Measurements from ENCODE around the gene CPEB3.
"Not testable (repeated sequence)": the region's sequence is repeated elsewhere in the genome, so short reads cannot be mapped to it uniquely, and the experiment has no call there.

CPEB3 gene

GRCh38 chr10:92290837-92291615 lies at the start of gene CPEB3, which contains the start of gene MARCHF5:
Gene CPEB3 (minus strand): TSS chr10:92291078. CDS start chr10:92240350, 50,728 bp downstream.
Gene MARCHF5 (plus strand): TSS chr10:92291167. CDS start chr10:92291495, 328 bp downstream.
- no peaks in the 10 kb centered on the region for H3K4me1 ChIP-seq (ENCODE audit: control insufficient read depth, insufficient read depth, low read length)
- no peaks in the 10 kb centered on the region for H3K27me3 ChIP-seq (ENCODE audit: control insufficient read depth, insufficient read depth, low read length)
- no peaks in the 10 kb centered on the region for H3K9me3 ChIP-seq (ENCODE audit: control insufficient read depth, insufficient read depth, low read length)
- peak within 1 kb of the TSS; percentile 84 for H3K4me3 ChIP-seq (ENCODE audit: low read depth, low read length)
- H3K36me3 ChIP-seq (ENCODE audit: control insufficient read depth, insufficient read depth, low read length): peaks cover 7% of the 10 kb centered on the region
- H3K9ac ChIP-seq (ENCODE audit: low read depth, low read length): peak within 1 kb of the TSS; percentile 87

DNA sequence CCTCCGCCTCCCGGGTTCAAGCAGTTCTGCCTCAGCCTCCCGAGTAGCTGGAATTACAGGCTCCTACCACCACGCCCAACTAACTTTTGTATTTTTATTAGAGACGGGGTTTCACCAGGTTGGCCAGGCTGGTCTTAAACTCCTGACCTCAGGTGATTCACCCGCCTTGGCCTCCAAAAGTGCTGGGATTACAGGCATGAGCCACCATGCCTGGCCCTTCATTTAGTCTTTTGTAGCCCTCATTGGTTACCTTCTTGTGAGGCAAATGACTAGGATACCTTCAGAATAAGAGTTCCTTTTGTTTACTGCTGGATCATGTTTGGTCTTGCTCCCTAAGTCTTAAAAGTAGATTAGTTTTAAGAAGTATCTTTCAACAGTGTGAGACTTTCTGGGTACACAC lies 39.0 kb upstream of the CPEB3 start:
- not testable (repeated sequence) for H3K27me3 ChIP-seq (ENCODE audit: control insufficient read depth, insufficient read depth, low read length); H3K36me3 ChIP-seq (ENCODE audit: control insufficient read depth, insufficient read depth, low read length); H3K4me3 ChIP-seq (ENCODE audit: low read depth, low read length); H3K9me3 ChIP-seq (ENCODE audit: control insufficient read depth, insufficient read depth, low read length); H3K9ac ChIP-seq (ENCODE audit: low read depth, low read length)
- peaks cover 11% of the 10 kb centered on the region for H3K4me1 ChIP-seq (ENCODE audit: control insufficient read depth, insufficient read depth, low read length)

DNA sequence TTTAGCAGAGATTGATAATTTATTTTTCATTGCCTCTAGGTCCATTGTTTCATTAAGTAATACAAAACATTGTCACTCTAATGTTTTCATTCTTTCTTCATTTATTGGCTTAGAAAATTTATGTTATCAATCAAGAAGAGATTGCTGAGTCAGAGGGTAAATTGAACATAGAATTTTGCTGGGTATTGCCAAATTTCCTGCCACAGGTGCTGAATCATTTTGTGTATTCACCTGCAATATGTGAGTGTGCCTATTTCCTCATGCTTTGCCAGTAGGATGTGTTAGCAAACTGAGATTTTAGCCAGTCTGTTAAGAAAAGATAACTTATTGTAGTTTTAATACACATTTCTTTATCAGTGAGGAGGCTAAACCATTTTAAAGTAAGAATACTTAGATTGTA lies 38.1 kb upstream of the CPEB3 start:
- Histone ChIP-seq H3K4me1 (ENCODE audit: control insufficient read depth, insufficient read depth, low read length) (peaks cover 11% of the 10 kb centered on the region), H3K9ac (ENCODE audit: low read depth, low read length) (no peak overlapping the region), H3K36me3 (ENCODE audit: control insufficient read depth, insufficient read depth, low read length) (no peaks in the 10 kb centered on the region), H3K27me3 (ENCODE audit: control insufficient read depth, insufficient read depth, low read length) (no peaks in the 10 kb centered on the region), H3K4me3 (ENCODE audit: low read depth, low read length) (no peak overlapping the region), H3K9me3 (ENCODE audit: control insufficient read depth, insufficient read depth, low read length) (no peaks in the 10 kb centered on the region)

GRCh38 chr10:92327445-92328433 lies 36.9 kb upstream of the CPEB3 start:
- Histone ChIP-seq H3K4me1 (ENCODE audit: control insufficient read depth, insufficient read depth, low read length) (peaks cover 11% of the 10 kb centered on the region), H3K4me3 (ENCODE audit: low read depth, low read length) (no peak overlapping the region), H3K9ac (ENCODE audit: low read depth, low read length) (no peak overlapping the region), H3K36me3 (ENCODE audit: control insufficient read depth, insufficient read depth, low read length) (no peaks in the 10 kb centered on the region), H3K9me3 (ENCODE audit: control insufficient read depth, insufficient read depth, low read length) (no peaks in the 10 kb centered on the region), H3K27me3 (ENCODE audit: control insufficient read depth, insufficient read depth, low read length) (no peaks in the 10 kb centered on the region)

GRCh38 chr10:92323079-92323478 lies 32.2 kb upstream of the CPEB3 start:
- H3K9me3 ChIP-seq (ENCODE audit: control insufficient read depth, insufficient read depth, low read length): no peaks in the 10 kb centered on the region
- peaks cover 3% of the 10 kb centered on the region for H3K36me3 ChIP-seq (ENCODE audit: control insufficient read depth, insufficient read depth, low read length)
- no peaks in the 10 kb centered on the region for H3K4me1 ChIP-seq (ENCODE audit: control insufficient read depth, insufficient read depth, low read length)
- H3K27me3 ChIP-seq (ENCODE audit: control insufficient read depth, insufficient read depth, low read length): no peaks in the 10 kb centered on the region
- H3K4me3 ChIP-seq (ENCODE audit: low read depth, low read length): no peak overlapping the region
- H3K9ac ChIP-seq (ENCODE audit: low read depth, low read length): no peak overlapping the region

GRCh38 chr10:92316610-92317009 lies 25.7 kb upstream of the CPEB3 start:
- Histone ChIP-seq H3K9me3 (ENCODE audit: control insufficient read depth, insufficient read depth, low read length) (no peaks in the 10 kb centered on the region), H3K9ac (ENCODE audit: low read depth, low read length) (no peak overlapping the region), H3K4me1 (ENCODE audit: control insufficient read depth, insufficient read depth, low read length) (no peaks in the 10 kb centered on the region), H3K36me3 (ENCODE audit: control insufficient read depth, insufficient read depth, low read length) (peaks cover 3% of the 10 kb centered on the region), H3K27me3 (ENCODE audit: control insufficient read depth, insufficient read depth, low read length) (no peaks in the 10 kb centered on the region), H3K4me3 (ENCODE audit: low read depth, low read length) (no peak overlapping the region)

DNA sequence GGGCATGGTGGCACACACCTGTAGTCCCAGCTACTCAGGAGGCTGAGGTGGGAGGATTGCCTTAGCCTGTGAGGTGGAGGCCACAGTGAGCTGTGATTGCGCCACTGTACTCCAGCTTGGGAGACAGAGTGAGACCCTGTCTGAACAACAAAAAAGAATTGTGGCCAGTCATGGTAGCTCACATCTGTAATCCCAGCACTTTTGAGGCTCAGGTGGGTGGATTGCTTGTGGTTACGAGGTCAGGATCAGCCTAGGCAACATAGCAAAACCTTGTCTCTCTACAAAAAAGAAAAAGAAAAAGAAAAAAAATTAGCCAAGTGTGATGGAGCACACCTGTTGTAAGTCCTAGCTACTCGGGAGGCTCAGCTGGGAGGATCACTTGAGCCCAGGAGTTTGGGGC lies 22.9 kb upstream of the CPEB3 start:
- Histone ChIP-seq H3K27me3 (ENCODE audit: control insufficient read depth, insufficient read depth, low read length) (no peaks in the 10 kb centered on the region), H3K36me3 (ENCODE audit: control insufficient read depth, insufficient read depth, low read length) (no peaks in the 10 kb centered on the region), H3K9ac (ENCODE audit: low read depth, low read length) (no peak overlapping the region), H3K9me3 (ENCODE audit: control insufficient read depth, insufficient read depth, low read length) (no peaks in the 10 kb centered on the region), H3K4me1 (ENCODE audit: control insufficient read depth, insufficient read depth, low read length) (no peaks in the 10 kb centered on the region), H3K4me3 (ENCODE audit: low read depth, low read length) (no peak overlapping the region)

- H3K4me1 ChIP-seq (ENCODE audit: control insufficient read depth, insufficient read depth, low read length): peaks cover 11% of the 10 kb centered on the region
- no peaks in the 10 kb centered on the region for H3K9me3 ChIP-seq (ENCODE audit: control insufficient read depth, insufficient read depth, low read length)
- H3K36me3 ChIP-seq (ENCODE audit: control insufficient read depth, insufficient read depth, low read length): no peaks in the 10 kb centered on the region
- no peak overlapping the region for H3K4me3 ChIP-seq (ENCODE audit: low read depth, low read length)
- H3K27me3 ChIP-seq (ENCODE audit: control insufficient read depth, insufficient read depth, low read length): no peaks in the 10 kb centered on the region
- H3K9ac ChIP-seq (ENCODE audit: low read depth, low read length): no peak overlapping the region
These were observed 18.4 kb upstream of the CPEB3 start for GRCh38 chr10:92309272-92309671.

DNA sequence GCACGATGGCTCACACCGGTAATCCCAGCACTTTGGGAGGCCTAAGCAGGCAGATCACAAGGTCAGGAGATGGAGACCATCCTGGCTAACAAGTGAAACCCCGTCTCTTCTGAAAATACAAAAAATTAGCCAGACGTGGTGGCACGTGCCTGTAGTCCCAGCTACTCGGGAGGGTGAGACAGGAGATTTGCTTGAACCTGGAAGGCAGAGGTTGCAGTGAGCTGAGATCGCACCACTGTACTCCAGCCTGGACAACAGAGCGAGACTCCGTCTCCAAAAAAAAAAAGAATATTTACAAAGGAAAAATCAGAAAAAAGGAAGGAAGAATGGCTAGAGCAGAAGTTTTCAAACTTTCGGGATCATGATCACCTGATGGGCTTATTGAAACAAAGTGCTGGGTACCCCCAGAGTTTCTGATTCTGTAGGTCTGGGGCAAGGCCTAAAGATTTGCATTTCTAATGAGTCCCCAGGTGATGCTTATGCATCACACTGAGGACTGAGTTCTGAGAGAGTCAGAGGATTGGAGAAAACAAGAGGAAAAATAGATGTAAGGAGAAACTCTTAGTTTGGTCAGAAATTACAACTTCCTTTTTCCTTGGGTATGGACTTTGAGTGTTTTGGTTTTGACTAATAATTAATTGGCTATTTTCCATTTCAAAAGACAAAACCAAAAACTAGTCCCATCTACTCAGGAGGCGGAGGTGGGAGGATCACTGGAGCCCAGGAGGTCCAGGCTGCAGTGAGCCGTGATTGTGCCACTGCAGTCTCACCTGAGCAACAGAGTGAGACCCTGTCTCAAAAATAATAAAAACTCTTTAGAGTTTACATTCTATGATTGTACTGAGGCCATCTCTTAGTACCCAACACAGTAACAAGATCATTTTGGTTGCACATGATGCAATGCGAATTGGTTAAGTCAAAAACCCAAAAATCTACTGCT lies 14.5 kb upstream of the CPEB3 start:
- H3K9ac ChIP-seq (ENCODE audit: low read depth, low read length): no peak overlapping the region
- H3K4me3 ChIP-seq (ENCODE audit: low read depth, low read length): no peak overlapping the region
- no peaks in the 10 kb centered on the region for H3K9me3 ChIP-seq (ENCODE audit: control insufficient read depth, insufficient read depth, low read length)
- H3K27me3 ChIP-seq (ENCODE audit: control insufficient read depth, insufficient read depth, low read length): no peaks in the 10 kb centered on the region
- H3K4me1 ChIP-seq (ENCODE audit: control insufficient read depth, insufficient read depth, low read length): peaks cover 29% of the 10 kb centered on the region
- no peaks in the 10 kb centered on the region for H3K36me3 ChIP-seq (ENCODE audit: control insufficient read depth, insufficient read depth, low read length)

DNA sequence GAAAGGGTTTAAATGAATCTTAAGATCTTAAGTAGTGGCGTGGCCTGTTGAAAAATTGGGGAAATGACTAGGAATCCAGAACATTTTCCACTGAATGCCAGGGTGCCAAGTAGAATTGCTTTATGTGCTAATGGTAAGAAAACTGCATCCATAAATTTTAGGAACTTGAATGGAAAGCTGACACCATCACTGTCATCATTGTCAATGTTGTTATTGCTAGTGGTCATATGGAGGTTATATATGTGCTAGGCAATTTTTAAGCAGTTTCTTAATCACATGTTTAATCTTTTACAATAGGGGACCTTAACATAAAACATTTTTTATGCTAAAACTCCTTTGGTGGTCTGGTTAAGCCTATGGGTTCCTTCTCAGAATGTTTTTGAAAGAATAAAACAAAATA lies 13.2 kb upstream of the CPEB3 start:
- H3K4me1 ChIP-seq (ENCODE audit: control insufficient read depth, insufficient read depth, low read length): peaks cover 29% of the 10 kb centered on the region
- H3K4me3 ChIP-seq (ENCODE audit: low read depth, low read length): no peak overlapping the region
- no peak overlapping the region for H3K9ac ChIP-seq (ENCODE audit: low read depth, low read length)
- H3K27me3 ChIP-seq (ENCODE audit: control insufficient read depth, insufficient read depth, low read length): no peaks in the 10 kb centered on the region
- H3K36me3 ChIP-seq (ENCODE audit: control insufficient read depth, insufficient read depth, low read length): no peaks in the 10 kb centered on the region
- H3K9me3 ChIP-seq (ENCODE audit: control insufficient read depth, insufficient read depth, low read length): no peaks in the 10 kb centered on the region

DNA sequence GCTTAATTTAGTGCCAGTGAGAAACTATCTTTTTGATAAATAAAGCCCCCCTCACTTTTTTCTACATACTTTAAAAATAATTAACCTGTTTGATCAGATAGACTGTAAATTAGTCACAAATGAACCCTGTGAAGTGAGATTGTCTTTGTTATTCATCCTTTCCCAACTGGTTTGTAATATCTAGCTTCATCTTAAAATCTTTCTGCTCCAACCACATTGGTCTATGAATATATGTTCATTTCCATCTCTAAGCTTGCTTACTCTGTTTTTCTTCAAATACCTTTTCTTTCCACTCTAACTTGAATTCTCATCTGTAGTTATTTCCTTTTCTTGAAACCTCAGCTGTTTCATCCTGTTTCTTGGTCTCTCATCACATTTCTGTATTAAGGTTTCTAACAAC lies 12.2 kb upstream of the CPEB3 start:
- Histone ChIP-seq H3K4me3 (ENCODE audit: low read depth, low read length) (no peak overlapping the region), H3K27me3 (ENCODE audit: control insufficient read depth, insufficient read depth, low read length) (no peaks in the 10 kb centered on the region), H3K4me1 (ENCODE audit: control insufficient read depth, insufficient read depth, low read length) (peaks cover 29% of the 10 kb centered on the region), H3K36me3 (ENCODE audit: control insufficient read depth, insufficient read depth, low read length) (no peaks in the 10 kb centered on the region), H3K9me3 (ENCODE audit: control insufficient read depth, insufficient read depth, low read length) (no peaks in the 10 kb centered on the region), H3K9ac (ENCODE audit: low read depth, low read length) (no peak overlapping the region)

All from iPS-15b (cell line).